Liver (tissue), 3 donors: ENCODE results near the gene FALEC.

Experiments
- ATF3 ChIP-seq: IDR thresholded peaks from 2 replicates; pipeline ENCODE4 v1.6.1; 2016; ENCODE audit warnings: antibody characterized with exemption
- CTCF ChIP-seq: fragments of 150-350 bp; IDR thresholded peaks from 2 replicates; pipeline ENCODE4 v1.5.1; 2017; ENCODE audit warnings: improper control_type of control experiment, low read depth, low read length; ENCODE audit not compliant: missing input control
- FOXA1 ChIP-seq: IDR thresholded peaks from 2 replicates; pipeline ENCODE4 v1.6.1; 2016; ENCODE audit warnings: antibody characterized with exemption
- GABPA ChIP-seq, 2 donors: IDR thresholded peaks in 1 of 2; conservative IDR thresholded peaks in 1 of 2; 2 replicates each; pipeline ENCODE4 v1.6.1; 2016; ENCODE audit warnings: antibody characterized with exemption in 2 of 2, mild to moderate bottlenecking in 1 of 2, moderate library complexity in 1 of 2
- HNF4A ChIP-seq, 2 donors: conservative IDR thresholded peaks; 2 replicates each; pipeline ENCODE4 v1.6.1; 2016; ENCODE audit warnings: antibody characterized with exemption in 2 of 2, mild to moderate bottlenecking in 2 of 2
- JUND ChIP-seq, 2 donors: IDR thresholded peaks; 2 replicates each; pipeline ENCODE4 v1.6.1; 2016; ENCODE audit warnings: antibody characterized with exemption in 2 of 2
- RAD21 ChIP-seq, 2 donors: IDR thresholded peaks; 2 replicates each; pipeline ENCODE4 v1.6.1; 2016; ENCODE audit warnings: antibody characterized with exemption in 2 of 2, mild to moderate bottlenecking in 2 of 2
- REST ChIP-seq: IDR thresholded peaks from 2 replicates; pipeline ENCODE4 v1.6.1; 2016; ENCODE audit warnings: antibody characterized with exemption, mild to moderate bottlenecking
- YY1 ChIP-seq: IDR thresholded peaks from 2 replicates; pipeline ENCODE4 v1.6.1; 2016; ENCODE audit warnings: antibody characterized with exemption, mild to moderate bottlenecking
- TF ChIP-seq, protein P1 (sequence below): IDR thresholded peaks from 2 replicates; pipeline ENCODE4 v1.6.1; 2016; ENCODE audit warnings: antibody characterized with exemption
- donor health status: healthy.
- donor health status: healthy.

DNA sequence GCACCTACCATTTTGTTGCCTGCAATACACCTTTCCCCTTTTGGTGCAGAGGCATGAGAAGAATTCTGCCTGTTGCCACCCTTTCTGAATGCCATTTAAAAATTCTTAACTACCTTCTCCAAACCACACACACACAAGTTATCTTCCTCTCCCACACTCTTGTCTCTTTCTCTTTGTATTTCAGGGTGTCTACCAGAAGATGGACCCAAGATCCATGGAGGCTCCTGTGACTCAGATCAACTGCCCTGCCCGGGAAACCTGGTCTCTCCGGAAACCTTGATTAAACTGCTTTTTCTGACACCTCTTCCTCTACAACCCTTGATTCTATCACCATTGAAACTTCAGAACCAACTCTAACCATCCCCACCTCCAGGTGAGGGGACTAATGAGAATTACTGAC lies 30.7 kb upstream of the FALEC start:
- no peak for TF ChIP-seq REST
- no peak for TF ChIP-seq CTCF
- TF ChIP-seq GABPA (IDR thresholded peaks at IDR 0.05 in 1 of 2, conservative IDR thresholded peaks at IDR 0.05 in 1 of 2): no peak
- TF ChIP-seq, protein P1, sequence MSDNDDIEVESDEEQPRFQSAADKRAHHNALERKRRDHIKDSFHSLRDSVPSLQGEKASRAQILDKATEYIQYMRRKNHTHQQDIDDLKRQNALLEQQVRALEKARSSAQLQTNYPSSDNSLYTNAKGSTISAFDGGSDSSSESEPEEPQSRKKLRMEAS: no peak
- TF ChIP-seq ATF3: no peak
- no peak for TF ChIP-seq HNF4A (conservative IDR thresholded peaks at IDR 0.05)
- TF ChIP-seq JUND (IDR thresholded peaks at IDR 0.05): no peak
- no peak for TF ChIP-seq YY1
- TF ChIP-seq FOXA1: no peak
- TF ChIP-seq RAD21 (IDR thresholded peaks at IDR 0.05): peak; percentile 49 to 60
